ENCODE data around the gene PLCB1. TPM values are rescaled to one million over a fixed set of nuclear protein-coding genes. Genes with fewer than 3 reads are reported as not detected.

PLCB1 gene
- total and polyA plus RNA-seq, 10 of the 15 experiments (the other 5 are each of a cell fraction or from before 2014, with no cell fraction given): 0.05 to 5.3 (median 0.17) TPM; not detected in 1

DNA sequence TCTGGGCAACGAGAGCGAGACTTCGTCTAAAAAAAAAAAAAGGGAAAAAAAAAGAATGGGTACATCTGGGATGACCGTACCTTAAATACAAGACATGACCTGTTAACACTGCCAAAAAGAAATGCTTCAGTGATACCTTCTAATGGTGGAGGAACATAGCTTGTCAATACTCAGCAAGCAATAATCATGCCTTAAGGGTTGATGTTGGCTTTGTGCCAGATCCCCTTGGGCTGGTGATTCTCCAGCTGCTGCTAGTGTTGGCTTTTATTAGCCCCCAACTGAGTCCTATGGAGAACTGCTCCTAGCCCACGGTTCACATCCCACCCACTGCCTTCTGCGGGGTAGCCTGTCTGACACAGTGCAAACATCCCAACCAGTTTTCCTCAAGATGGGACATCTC is 134.9 kb downstream of the PLCB1 start:
- ChIA-PET SMC1A (ENCODE audit: uncharacterized antibody, unreplicated experiment) (no interaction called here), RAD21 (ENCODE audit: unreplicated experiment) (no interaction called here), POLR2A (no interaction called here), CTCF (no interaction called here)
- Histone ChIP-seq H3K36me3 (ENCODE audit: control insufficient read depth in 2 of 2, insufficient read depth in 2 of 2, low read length in 1 of 2) (no peaks in the 10 kb centered on the region), H3K9ac (ENCODE audit: control insufficient read depth, insufficient read depth, low read length) (no peak overlapping the region), H3K4me1 (ENCODE audit: control insufficient read depth, insufficient read depth, low read length) (no peaks in the 10 kb centered on the region), H3K79me2 (ENCODE audit: control insufficient read depth, insufficient read depth, low read length) (no peaks in the 10 kb centered on the region), H3K9me3 (replicated peaks; ENCODE audit: control insufficient read depth, insufficient read depth, low read length) (no peaks in the 10 kb centered on the region), H2AFZ (ENCODE audit: control insufficient read depth, low read depth, low read length) (no peak overlapping the region), H4K20me1 (ENCODE audit: control insufficient read depth, insufficient read depth) (no peaks in the 10 kb centered on the region), H3K27ac (ENCODE audit: control insufficient read depth, insufficient read depth) (no peak overlapping the region), H3K4me2 (ENCODE audit: control insufficient read depth, insufficient read depth) (no peak overlapping the region), H3K27me3 (replicated peaks in 1 of 2; ENCODE audit: control insufficient read depth in 2 of 2, insufficient read depth in 2 of 2, low read length in 1 of 2) (no peaks in the 10 kb centered on the region), H3K4me3 (no peak overlapping the region)
- 41% methylated on average over 3 of the region's 6 CpGs for WGBS (ENCODE audit: insufficient coverage, insufficient replicate concordance, low lambda C conversion rate, missing lambda C conversion rate)
- FAIRE-seq (no peak), ATAC-seq (no peak), DNase-seq (ENCODE audit: low read depth, low spot score) (no peak)
- intact Hi-C loops (cut with micrococcal nuclease; ENCODE audit: unreplicated experiment) (no loop called here), in situ Hi-C loops (cut with MboI) (no loop called here)
- TF ChIP-seq, protein P1, sequence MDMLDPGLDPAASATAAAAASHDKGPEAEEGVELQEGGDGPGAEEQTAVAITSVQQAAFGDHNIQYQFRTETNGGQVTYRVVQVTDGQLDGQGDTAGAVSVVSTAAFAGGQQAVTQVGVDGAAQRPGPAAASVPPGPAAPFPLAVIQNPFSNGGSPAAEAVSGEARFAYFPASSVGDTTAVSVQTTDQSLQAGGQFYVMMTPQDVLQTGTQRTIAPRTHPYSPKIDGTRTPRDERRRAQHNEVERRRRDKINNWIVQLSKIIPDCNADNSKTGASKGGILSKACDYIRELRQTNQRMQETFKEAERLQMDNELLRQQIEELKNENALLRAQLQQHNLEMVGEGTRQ (IDR thresholded peaks at IDR 0.05; ENCODE audit: borderline replicate concordance, low read depth, low read length): no peak
- TF ChIP-seq, protein P2, sequence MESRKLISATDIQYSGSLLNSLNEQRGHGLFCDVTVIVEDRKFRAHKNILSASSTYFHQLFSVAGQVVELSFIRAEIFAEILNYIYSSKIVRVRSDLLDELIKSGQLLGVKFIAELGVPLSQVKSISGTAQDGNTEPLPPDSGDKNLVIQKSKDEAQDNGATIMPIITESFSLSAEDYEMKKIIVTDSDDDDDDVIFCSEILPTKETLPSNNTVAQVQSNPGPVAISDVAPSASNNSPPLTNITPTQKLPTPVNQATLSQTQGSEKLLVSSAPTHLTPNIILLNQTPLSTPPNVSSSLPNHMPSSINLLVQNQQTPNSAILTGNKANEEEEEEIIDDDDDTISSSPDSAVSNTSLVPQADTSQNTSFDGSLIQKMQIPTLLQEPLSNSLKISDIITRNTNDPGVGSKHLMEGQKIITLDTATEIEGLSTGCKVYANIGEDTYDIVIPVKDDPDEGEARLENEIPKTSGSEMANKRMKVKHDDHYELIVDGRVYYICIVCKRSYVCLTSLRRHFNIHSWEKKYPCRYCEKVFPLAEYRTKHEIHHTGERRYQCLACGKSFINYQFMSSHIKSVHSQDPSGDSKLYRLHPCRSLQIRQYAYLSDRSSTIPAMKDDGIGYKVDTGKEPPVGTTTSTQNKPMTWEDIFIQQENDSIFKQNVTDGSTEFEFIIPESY (IDR thresholded peaks at IDR 0.05): no peak
- TF ChIP-seq ZNF217 (IDR thresholded peaks at IDR 0.05): no peak
- no peak for TF ChIP-seq ZNF24 (IDR thresholded peaks at IDR 0.05)
- no peak for TF ChIP-seq EZH2 (IDR thresholded peaks at IDR 0.05; ENCODE audit: borderline replicate concordance, control insufficient read depth, low read depth, low read length)
- no TSS peak for BruUV-seq (replicated peaks)
